GM18951 (cell line): ENCODE data around the gene GLRX3.
"Not testable (repeated sequence)": the region's sequence is repeated elsewhere in the genome, so short reads cannot be mapped to it uniquely, and the experiment has no call there.

Source experiments
- POLR2A ChIP-seq: IDR thresholded peaks from 4 replicates; pipeline ENCODE4 v1.6.1; 2011; ENCODE audit warnings: mild to moderate bottlenecking; ENCODE audit not compliant: insufficient read length, insufficient read depth; ENCODE audit errors: extremely low read depth
- in situ Hi-C: fragments of 300-500 bp; cut with MboI; formaldehyde crosslinking; loops from one replicate; pipeline ENCODE4 v1.12.0; 2022; ENCODE audit warnings: low sequenced_read_pairs, mixed read lengths, inconsistent platforms; ENCODE audit not compliant: unreplicated experiment

Gene GLRX3

DNA sequence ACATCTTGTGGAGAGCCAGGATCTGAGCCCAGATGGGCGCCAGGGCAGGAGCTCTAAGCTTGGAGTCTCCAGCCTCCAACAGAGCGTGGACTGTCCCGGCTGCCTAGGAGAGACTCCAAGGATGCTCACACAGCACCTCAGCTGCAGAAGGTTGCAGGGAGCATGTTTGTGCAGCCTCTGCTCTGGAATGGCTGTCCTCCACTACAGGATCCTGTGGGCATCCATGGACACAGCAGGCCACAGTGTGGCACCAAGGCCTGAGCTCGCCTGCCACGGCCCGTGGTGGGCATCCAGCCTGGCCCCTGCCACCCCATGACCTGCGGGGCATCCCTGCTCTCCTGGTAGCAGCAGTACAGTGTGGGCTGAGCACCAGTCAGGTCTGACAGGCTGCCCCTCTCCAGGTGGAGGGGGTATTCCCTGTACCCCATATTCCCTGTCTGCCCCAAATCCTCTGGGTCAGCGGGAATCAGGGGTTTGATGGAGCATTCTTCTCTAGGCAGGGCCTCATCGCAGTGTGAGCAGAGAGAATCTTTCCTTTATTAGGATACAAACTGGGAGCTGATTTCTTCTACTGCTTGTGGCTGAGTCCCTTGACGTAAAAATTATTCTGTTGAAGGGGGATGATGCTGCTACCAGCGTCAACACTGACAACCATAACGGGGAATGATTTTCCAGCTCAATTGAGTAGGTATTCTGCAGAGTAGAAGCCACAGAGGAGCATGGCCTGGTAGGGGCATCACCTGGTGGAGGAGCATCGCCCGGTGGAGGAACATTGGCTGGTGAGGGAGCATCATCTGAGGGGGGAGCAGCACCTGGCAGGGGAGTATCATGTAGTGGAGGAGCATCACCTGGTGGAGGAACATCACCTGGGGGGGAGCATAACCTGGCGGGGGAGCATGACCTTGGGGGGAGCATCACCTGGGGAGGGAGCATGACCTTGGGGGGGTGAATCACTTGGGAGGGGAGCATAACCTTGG, 60.6 kb downstream of the GLRX3 start:
- in situ Hi-C loops = loop anchor here (10.0 kb wide), 1 partner anchor 1678 kb away; no protein-coding TSS in a partner anchor
- no peak for TF ChIP-seq POLR2A

DNA sequence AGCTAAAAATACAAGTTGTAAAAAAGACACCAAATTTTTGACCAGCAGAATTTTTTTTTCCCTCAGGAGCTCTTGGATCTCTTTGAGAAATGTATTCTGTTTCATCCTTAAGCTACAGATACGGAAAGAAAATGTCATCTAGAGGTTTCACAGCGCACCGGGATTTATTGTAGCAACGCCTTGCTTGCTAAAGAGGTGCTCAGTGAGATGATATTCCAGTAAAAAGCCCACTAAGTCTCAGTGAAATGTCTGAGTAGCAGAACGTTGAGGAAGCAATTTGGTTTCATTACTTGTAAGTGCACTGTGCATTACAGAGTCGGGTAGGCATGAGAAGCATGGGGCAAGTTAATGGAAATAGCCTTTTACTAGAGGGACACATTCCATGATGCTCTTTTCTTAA, 62.5 kb downstream of the GLRX3 start:
- in situ Hi-C loops = loop anchor here (10.0 kb wide), 1 partner anchor 1676 kb away; no protein-coding TSS in a partner anchor
- no peak for TF ChIP-seq POLR2A

GRCh38 chr10:130200179-130201042, 64.2 kb downstream of the GLRX3 start:
- in situ Hi-C loops = no loop called here
- no peak for TF ChIP-seq POLR2A

DNA sequence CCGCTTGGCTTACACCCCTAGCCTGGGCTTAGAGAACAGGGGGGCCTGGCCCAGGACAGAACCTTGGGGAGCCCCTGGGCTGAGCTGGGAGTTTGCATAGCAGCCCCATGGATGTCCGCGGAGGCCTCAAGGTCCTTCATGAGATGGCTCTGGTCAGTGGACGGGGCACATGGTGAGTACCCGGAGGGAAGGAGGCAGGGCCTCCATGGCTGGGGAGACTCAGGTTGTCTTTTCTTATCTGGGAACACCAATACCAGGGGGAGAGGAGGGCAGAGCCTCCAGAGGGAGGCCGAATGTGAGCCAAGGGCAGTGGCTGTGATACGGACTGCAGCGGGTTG, 64.8 kb downstream of the GLRX3 start:
- in situ Hi-C loops = no loop called here
- no peak for TF ChIP-seq POLR2A

DNA sequence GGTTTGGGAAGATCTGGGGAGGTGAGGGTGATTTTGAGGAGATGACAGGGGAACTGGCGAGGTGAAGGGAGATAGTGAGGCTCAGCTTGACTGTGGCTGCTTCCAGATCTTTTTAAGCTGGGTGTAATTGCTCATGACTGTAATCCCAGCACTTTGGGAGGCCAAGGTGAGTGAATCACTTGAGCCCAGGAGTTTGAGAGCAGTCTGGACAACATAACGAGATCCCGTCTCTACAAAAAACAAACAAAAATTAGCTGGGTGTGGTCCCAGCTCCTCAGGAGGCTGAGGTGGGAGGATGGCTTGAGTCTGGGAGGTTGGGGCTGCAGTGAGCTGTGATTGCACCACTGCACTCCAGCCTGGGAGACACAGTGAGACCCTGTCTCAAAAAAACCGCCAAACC, 66.0 kb downstream of the GLRX3 start:
- in situ Hi-C loops = not testable (repeated sequence)

DNA sequence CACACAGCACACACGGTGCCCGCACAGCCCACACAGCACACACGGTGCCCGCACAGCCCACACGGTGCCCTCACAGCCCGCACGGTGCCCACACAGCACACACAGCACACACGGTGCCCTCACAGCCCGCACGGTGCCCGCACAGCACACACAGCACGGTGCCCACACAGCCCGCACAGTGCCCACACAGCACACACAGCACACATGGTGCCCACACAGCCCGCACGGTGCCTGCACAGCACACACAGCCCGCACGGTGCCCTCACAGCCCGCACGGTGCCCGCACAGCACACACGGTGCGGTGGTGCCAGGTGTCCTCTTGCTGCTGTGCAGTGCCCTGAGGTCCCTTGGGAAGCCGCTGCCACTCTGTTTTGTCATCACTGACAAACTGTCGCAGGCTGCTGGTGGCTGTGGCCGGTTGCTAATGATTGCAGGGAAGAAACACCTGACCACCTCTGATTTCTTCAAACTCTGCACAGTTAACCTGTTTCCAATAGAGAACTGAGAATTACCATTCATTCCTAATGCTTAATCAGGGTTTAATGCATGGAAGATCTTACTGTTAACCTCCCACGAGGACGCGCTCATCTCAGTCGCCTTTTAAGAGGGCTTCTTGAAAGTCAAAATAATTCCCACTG, 66.9 kb downstream of the GLRX3 start:
- in situ Hi-C loops = no loop called here
- no peak for TF ChIP-seq POLR2A

GRCh38 chr10:130203626-130204025, 67.4 kb downstream of the GLRX3 start:
- TF ChIP-seq POLR2A = no peak
- in situ Hi-C loops = no loop called here

DNA sequence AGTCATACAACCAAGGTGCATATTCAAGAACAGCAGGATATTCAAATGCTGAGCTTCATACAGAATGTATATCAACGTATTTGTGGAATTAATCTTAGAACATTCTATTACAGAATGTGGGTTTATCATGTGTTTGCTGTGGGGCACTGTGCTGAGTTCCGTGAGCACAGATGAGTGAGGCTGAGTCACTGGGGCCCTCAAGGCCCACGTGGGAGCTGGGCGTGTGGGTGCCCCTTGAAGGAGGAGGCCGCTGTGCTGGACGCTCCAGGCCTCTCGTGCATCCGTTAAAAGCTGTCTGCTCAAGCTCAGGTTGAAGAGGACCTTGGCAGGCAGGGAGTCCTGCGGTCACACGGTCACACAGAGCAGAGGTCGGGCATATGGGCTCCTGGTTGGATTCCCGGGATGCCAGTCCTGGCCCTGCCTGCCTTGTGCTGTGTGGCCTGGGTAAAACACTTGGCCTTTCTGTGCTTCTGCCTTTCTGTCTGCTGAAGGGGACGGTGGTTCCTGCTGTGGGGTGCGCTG, 70.1 kb downstream of the GLRX3 start:
- in situ Hi-C loops = no loop called here
- no peak for TF ChIP-seq POLR2A

GRCh38 chr10:130207205-130207604, 71.0 kb downstream of the GLRX3 start:
- no peak for TF ChIP-seq POLR2A
- in situ Hi-C loops = no loop called here

GRCh38 chr10:130208807-130209206, 72.6 kb downstream of the GLRX3 start:
- TF ChIP-seq POLR2A = no peak
- in situ Hi-C loops = no loop called here

DNA sequence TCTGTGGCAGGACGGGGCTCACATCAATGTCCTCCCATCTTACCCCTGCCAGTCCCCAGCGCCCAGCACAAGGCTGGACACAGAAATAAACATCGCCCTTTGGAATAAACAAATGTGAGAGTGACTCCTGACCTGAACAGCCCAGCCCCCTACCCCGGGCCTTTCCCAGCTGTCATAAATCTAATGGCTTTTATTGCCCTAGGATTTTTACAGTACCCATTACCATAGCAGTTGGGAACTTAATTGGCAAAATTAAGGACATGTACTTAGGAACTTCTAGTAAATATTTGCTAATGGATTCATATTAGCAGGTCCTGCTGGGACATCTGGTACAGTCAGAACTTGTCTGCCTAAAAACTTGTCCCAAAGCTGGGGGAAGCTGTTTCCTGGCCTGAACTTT, 76.6 kb downstream of the GLRX3 start:
- in situ Hi-C loops = no loop called here
- no peak for TF ChIP-seq POLR2A

- TF ChIP-seq POLR2A = no peak
- in situ Hi-C loops = no loop called here
Observed at GRCh38 chr10:130213286-130214080, 77.3 kb downstream of the GLRX3 start.
